H9 (cell line): ENCODE data around the gene ATG4B. TPM values are rescaled to one million over a fixed set of nuclear protein-coding genes. Genes with fewer than 3 reads are reported as not detected.
A peak's percentile ranks its signal among the peaks of the same experiment; 100 is the strongest.

Source experiments
- DNase-seq: peaks from one replicate; pipeline ENCODE4 v3.0.0-alpha.2; 2017
- H2AFZ ChIP-seq: one replicate; pipeline ENCODE4 v1.6.1; 2013; ENCODE audit warnings: mild to moderate bottlenecking, low read length, control low read depth, moderate library complexity
- H2AK5ac ChIP-seq: 2 replicates; pipeline ENCODE4 v1.6.1; 2013; ENCODE audit warnings: low read length, control low read depth, mixed read lengths; ENCODE audit not compliant: insufficient read length
- H2BK120ac ChIP-seq: one replicate; pipeline ENCODE4 v1.6.1; 2013; ENCODE audit warnings: low read depth, mild to moderate bottlenecking, low read length, control low read depth, inconsistent platforms; ENCODE audit not compliant: poor library complexity, severe bottlenecking
- H2BK12ac ChIP-seq: 2 replicates; pipeline ENCODE4 v1.6.1; 2013; ENCODE audit warnings: low read length, control low read depth, mixed read lengths, low read depth; ENCODE audit not compliant: insufficient read length
- H2BK15ac ChIP-seq: 2 replicates; pipeline ENCODE4 v1.6.1; 2013; ENCODE audit warnings: low read depth, low read length, control low read depth
- H2BK20ac ChIP-seq: one replicate; pipeline ENCODE4 v1.6.1; 2013; ENCODE audit warnings: low read depth, mild to moderate bottlenecking, low read length, control low read depth, inconsistent platforms; ENCODE audit not compliant: poor library complexity, severe bottlenecking
- H2BK5ac ChIP-seq: 2 replicates; pipeline ENCODE4 v1.6.1; 2013; ENCODE audit warnings: low read length, control low read depth, mixed read lengths; ENCODE audit not compliant: insufficient read length
- H3K14ac ChIP-seq: 2 replicates; pipeline ENCODE4 v1.6.1; 2013; ENCODE audit warnings: low read length, control low read depth; ENCODE audit not compliant: insufficient read depth
- H3K18ac ChIP-seq: 2 replicates; pipeline ENCODE4 v1.6.1; 2013; ENCODE audit warnings: low read depth, mild to moderate bottlenecking, mixed read lengths, low read length, control low read depth; ENCODE audit not compliant: insufficient read length
- H3K23ac ChIP-seq: 2 replicates; pipeline ENCODE4 v1.6.1; 2013; ENCODE audit warnings: low read length, control low read depth, mixed read lengths, low read depth; ENCODE audit not compliant: insufficient read length
- H3K23me2 ChIP-seq: 2 replicates; pipeline ENCODE4 v1.6.1; 2013; ENCODE audit warnings: low read depth, mild to moderate bottlenecking, mixed read lengths, low read length, control low read depth; ENCODE audit not compliant: insufficient read length, poor library complexity, severe bottlenecking
- H3K27ac ChIP-seq: 2 replicates; pipeline ENCODE4 v1.5.1; 2013; ENCODE audit warnings: low read length, control low read depth, mixed read lengths, low read depth; ENCODE audit not compliant: insufficient read length
- H3K27me3 ChIP-seq: 2 replicates; pipeline ENCODE4 v1.6.1; 2013; ENCODE audit warnings: low read length, control low read depth, inconsistent platforms; ENCODE audit not compliant: insufficient read depth
- H3K4ac ChIP-seq: 2 replicates; pipeline ENCODE4 v1.6.1; 2013; ENCODE audit warnings: low read depth, mild to moderate bottlenecking, control low read depth, inconsistent platforms, low read length, moderate library complexity
- H3K4me1 ChIP-seq: 2 replicates; pipeline ENCODE4 v1.6.1; 2013; ENCODE audit warnings: low read length, control low read depth, inconsistent platforms; ENCODE audit not compliant: insufficient read depth
- H3K4me2 ChIP-seq: 2 replicates; pipeline ENCODE4 v1.6.1; 2013; ENCODE audit warnings: low read length, control low read depth, mixed read lengths; ENCODE audit not compliant: insufficient read length, insufficient read depth
- H3K56ac ChIP-seq: 2 replicates; pipeline ENCODE4 v1.6.1; 2013; ENCODE audit warnings: low read depth, mild to moderate bottlenecking, mixed read lengths, low read length, control low read depth; ENCODE audit not compliant: insufficient read length
- H3K79me1 ChIP-seq: 2 replicates; pipeline ENCODE4 v1.6.1; 2013; ENCODE audit warnings: low read depth, mild to moderate bottlenecking, moderate library complexity, low read length, control low read depth, inconsistent platforms; ENCODE audit not compliant: insufficient read depth, poor library complexity, severe bottlenecking
- H3K79me2 ChIP-seq: 2 replicates; pipeline ENCODE4 v1.6.1; 2013; ENCODE audit warnings: low read length, control low read depth, inconsistent platforms; ENCODE audit not compliant: insufficient read depth
- H3K9ac ChIP-seq: 2 replicates; pipeline ENCODE4 v1.6.1; 2013; ENCODE audit warnings: low read length, control low read depth, mixed read lengths; ENCODE audit not compliant: insufficient read length; ENCODE audit errors: extremely low read depth
- H3K9me3 ChIP-seq: one replicate; pipeline ENCODE4 v1.6.1; 2013; ENCODE audit warnings: low read depth, low read length, inconsistent platforms; ENCODE audit not compliant: control insufficient read depth
- H3T11ph ChIP-seq: one replicate; pipeline ENCODE4 v1.6.1; 2013; ENCODE audit warnings: mild to moderate bottlenecking, low read length, control low read depth, inconsistent platforms
- H4K20me1 ChIP-seq: one replicate; pipeline ENCODE4 v1.6.1; 2013; ENCODE audit not compliant: control insufficient read depth, insufficient read length, insufficient read depth
- H4K5ac ChIP-seq: 2 replicates; pipeline ENCODE4 v1.6.1; 2013; ENCODE audit warnings: low read depth, mild to moderate bottlenecking, mixed read lengths, low read length, control low read depth; ENCODE audit not compliant: insufficient read length
- H4K8ac ChIP-seq: replicated peaks from 2 replicates; pipeline ENCODE4 v1.6.1; 2013; ENCODE audit warnings: low read length, control low read depth, mixed read lengths, low read depth; ENCODE audit not compliant: insufficient read length
- H4K91ac ChIP-seq: 2 replicates; pipeline ENCODE4 v1.6.1; 2013; ENCODE audit warnings: low read depth, mild to moderate bottlenecking, moderate library complexity, mixed read lengths, low read length, control low read depth; ENCODE audit not compliant: insufficient read length
- H3K27ac Mint-ChIP-seq, 3 experiments: 2 replicates in 2 of 3; 3 replicates in 1 of 3; pipeline ENCODE4 v1.8.0; 2020 to 2021; ENCODE audit warnings: mixed read lengths in 3 of 3, mild to moderate bottlenecking in 1 of 3, moderate library complexity in 1 of 3
- H3K27me3 Mint-ChIP-seq: 2 replicates; pipeline ENCODE4 v1.8.0; 2021; ENCODE audit warnings: low read depth, mild to moderate bottlenecking, moderate library complexity, mixed read lengths
- H3K36me3 Mint-ChIP-seq, 3 experiments: 2 replicates in 2 of 3; 3 replicates in 1 of 3; pipeline ENCODE4 v1.8.0; 2020 to 2021; ENCODE audit warnings: low read depth in 3 of 3, mixed read lengths in 3 of 3; ENCODE audit not compliant: insufficient read depth in 1 of 3
- H3K4me1 Mint-ChIP-seq, 2 experiments: 2 replicates each; pipeline ENCODE4 v1.8.0; 2020; ENCODE audit warnings: mixed read lengths in 2 of 2
- H3K4me3 Mint-ChIP-seq, 2 experiments: 2 replicates in 1 of 2; 3 replicates in 1 of 2; pipeline ENCODE4 v1.8.0; 2020 to 2021; ENCODE audit warnings: mild to moderate bottlenecking in 2 of 2, mixed read lengths in 2 of 2, moderate library complexity in 1 of 2
- H3K9me3 Mint-ChIP-seq, 2 experiments: 2 replicates in 1 of 2; 3 replicates in 1 of 2; pipeline ENCODE4 v1.8.0; 2020; ENCODE audit warnings: mild to moderate bottlenecking in 2 of 2, mixed read lengths in 2 of 2, moderate library complexity in 1 of 2
- WGBS: extraction: QIAGEN DNeasy Blood & Tissue Kit; methylation state at CpG from one replicate; pipeline ENCODE4 v1.1.7; 2013; ENCODE audit warnings: missing lambda C conversion rate, low lambda C conversion rate, mixed read lengths; ENCODE audit not compliant: insufficient read length; ENCODE audit errors: extremely low coverage; 5-methylcytosine and 5-hydroxymethylcytosine counted together
- total RNA-seq: library from RNA; stranded (reverse); gene quantifications from 2 replicates; pipeline ENCODE4 v1.2.1, GENCODE V29; 2021
- TF ChIP-seq, protein P1 (sequence below): fragments of 200-600 bp; sonication (generic); conservative IDR thresholded peaks from 3 replicates; pipeline ENCODE4 v1.8.0; 2021; ENCODE audit warnings: antibody characterized with exemption, mild to moderate bottlenecking

Gene ATG4B
- total RNA-seq, 1 experiment from 2014 or later, result 105 TPM

DNA sequence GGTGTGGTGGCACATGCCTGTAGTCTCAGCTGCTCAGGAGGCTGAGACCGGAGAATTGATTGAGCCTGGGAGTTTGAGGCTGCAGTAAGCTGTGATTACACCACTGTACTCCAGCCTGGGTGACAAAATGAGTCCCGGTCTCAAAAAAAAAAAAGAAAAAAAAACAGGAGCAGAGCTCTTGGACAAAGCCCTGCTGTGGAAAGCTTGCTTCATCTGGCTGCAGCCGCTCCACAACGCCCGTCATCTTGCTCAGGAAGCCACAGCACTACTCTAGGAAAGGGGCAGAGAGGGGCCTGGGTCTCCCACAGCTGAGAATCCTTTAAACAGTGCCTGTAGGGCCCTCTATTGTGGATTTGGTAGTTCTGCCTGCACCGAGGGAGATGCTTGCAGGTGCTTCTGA lies 11.0 kb downstream of the ATG4B start:
- DNase-seq, result no peak
- Histone ChIP-seq H3K56ac (no peak overlapping the region), H2BK15ac (no peak overlapping the region), H4K8ac (no peak overlapping the region), H3K23ac (no peak overlapping the region), H3K14ac (no peak overlapping the region), H4K91ac (no peak overlapping the region), H3K23me2 (no peaks in the 10 kb centered on the region), H4K5ac (no peak overlapping the region), H3K4ac (no peak overlapping the region), H2AK5ac (no peak overlapping the region), H3K4me1 (peaks cover 4% of the 10 kb centered on the region; the same call in 1 of the 2 replicates), H4K20me1 (no peaks in the 10 kb centered on the region), H3K9me3 (no peaks in the 10 kb centered on the region), H3K79me2 (peaks cover 28% of the 10 kb centered on the region; the same call in 1 of the 2 replicates), H3K27ac (no peak overlapping the region), H2BK12ac (no peak overlapping the region), H3T11ph (no peak overlapping the region), H2BK5ac (no peak overlapping the region), H3K9ac (no peak overlapping the region), H2BK120ac (no peak overlapping the region), H3K27me3 (no peaks in the 10 kb centered on the region), H3K18ac (no peak overlapping the region), H2AFZ (no peak overlapping the region), H3K4me2 (no peak overlapping the region), H2BK20ac (no peak overlapping the region), H3K79me1 (peaks cover 12% of the 10 kb centered on the region)
- Mint-ChIP-seq H3K27ac (peak overlapping the region; percentile 37 to 61 (median 52); a peak in 3 of 7 replicates), H3K4me3 (no peak overlapping the region), H3K36me3 (peaks cover 17 to 30% (median 24%) of the 10 kb centered on the region in 3 experiments), H3K27me3 (no peaks in the 10 kb centered on the region), H3K9me3 (no peaks in the 10 kb centered on the region), H3K4me1 (peaks cover 17 to 26% of the 10 kb centered on the region in 2 experiments)
- TF ChIP-seq, protein P1, sequence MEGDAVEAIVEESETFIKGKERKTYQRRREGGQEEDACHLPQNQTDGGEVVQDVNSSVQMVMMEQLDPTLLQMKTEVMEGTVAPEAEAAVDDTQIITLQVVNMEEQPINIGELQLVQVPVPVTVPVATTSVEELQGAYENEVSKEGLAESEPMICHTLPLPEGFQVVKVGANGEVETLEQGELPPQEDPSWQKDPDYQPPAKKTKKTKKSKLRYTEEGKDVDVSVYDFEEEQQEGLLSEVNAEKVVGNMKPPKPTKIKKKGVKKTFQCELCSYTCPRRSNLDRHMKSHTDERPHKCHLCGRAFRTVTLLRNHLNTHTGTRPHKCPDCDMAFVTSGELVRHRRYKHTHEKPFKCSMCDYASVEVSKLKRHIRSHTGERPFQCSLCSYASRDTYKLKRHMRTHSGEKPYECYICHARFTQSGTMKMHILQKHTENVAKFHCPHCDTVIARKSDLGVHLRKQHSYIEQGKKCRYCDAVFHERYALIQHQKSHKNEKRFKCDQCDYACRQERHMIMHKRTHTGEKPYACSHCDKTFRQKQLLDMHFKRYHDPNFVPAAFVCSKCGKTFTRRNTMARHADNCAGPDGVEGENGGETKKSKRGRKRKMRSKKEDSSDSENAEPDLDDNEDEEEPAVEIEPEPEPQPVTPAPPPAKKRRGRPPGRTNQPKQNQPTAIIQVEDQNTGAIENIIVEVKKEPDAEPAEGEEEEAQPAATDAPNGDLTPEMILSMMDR, result no peak
- no CpG with 5 or more reads among the region's 6 CpGs for WGBS
